Measurements from ENCODE around the gene MYMX. TPM values are rescaled to one million over a fixed set of nuclear protein-coding genes. Genes with fewer than 3 reads are reported as not detected.

The MYMX gene
- total RNA-seq, 2 experiments from 2014 or later = not detected

DNA sequence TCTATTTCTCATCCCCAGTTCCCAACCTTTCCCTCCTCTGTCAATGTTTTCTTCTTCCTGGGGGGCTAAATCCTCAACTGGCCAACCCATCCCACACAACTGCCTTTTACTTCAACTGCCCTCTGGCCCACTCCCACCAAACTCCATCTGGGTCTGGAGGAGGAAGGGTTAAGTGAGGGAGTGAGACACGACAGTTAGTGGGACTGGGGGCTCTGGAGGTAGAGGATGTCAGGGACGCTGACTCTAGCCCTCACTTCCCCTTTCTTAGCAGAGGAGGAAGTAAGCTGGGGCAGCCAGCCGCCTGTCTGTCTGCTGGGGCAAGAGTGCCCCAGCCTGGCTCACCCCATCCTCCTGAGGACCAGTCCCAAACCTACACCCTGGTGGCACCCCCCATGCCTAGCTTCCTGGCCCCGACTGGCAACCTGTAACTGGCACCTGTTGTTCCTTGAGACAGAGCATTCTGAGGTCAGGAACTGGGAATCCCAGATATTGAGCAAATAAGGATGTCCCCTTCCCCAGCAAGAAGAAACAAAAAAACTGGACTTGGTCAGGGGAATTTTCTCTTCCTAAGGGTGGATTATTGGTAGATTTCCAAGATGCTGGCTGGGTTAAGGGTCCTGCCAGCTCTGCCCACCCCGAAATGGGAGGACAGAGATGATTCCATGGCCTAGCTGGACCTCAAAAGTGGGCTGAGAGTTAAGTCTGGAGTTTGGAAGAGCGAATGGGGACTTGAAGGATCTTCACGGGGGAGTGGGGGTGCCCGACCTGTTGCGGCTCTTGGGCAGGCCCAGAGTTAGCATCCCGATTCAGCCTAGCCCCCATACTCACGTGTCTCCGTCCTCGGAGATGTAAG lies 47.7 kb downstream of the MYMX start:
- POLR2A ChIA-PET = interaction anchor here (0.7 to 3.6 kb wide), 4 partner anchors 9 to 48 kb away, joined by 3 to 50 read pairs (median 6); partner anchors contain the start of genes AARS2 and HSP90AB1
- CTCF ChIA-PET = interaction anchor here (0.7 to 6.0 kb wide), 10 partner anchors 10 to 168 kb away, joined by 3 to 64 read pairs (median 4); partner anchors contain the start of gene SLC29A1

DNA sequence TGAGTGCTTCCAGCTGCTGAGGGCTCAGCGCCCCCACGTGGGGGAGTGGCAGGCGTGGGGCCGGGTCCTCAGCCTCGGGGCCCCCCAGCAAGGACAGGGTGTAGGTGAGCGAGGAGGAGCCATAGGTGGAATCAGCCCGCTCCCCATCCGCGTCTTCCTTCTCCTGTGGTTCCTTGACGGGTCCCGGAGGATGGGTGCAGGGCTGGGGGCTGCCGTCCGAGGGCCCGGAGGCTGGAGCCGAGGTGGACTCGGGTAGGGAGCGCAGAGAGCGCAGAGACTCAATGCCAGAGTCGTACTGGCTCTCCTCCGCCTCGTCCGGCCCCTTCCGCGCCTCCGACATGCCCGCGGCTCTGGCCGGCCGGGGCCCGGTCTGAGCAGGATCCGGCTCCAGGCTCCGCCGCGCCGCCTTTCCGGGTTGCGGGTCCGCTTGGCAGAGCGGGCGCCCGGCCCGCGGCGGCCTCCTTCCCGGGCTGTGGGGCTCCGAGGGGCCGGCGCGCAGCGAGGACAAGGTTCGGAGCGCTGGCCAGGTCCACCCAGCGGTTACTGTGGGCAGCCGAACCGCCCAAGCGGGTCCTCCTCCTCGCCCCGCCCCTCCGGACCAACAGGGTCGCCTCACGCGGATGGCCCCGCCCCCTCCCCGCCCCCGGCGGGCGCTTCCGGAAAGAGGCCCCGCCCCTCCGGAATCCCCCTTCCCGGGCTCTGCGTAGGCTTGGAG lies 48.4 kb downstream of the MYMX start, which contains the start of gene NFKBIE:
NFKBIE (minus strand) TSS at position 545 of the 715 bp plus-strand sequence; CDS start at position 340, 205 bp downstream.
- POLR2A ChIA-PET = interaction anchor here (0.7 to 3.6 kb wide), 3 partner anchors 10 to 17 kb away, joined by 4 to 50 read pairs (median 9); partner anchors contain the start of gene HSP90AB1

GRCh38 chr6:44265722-44266233 lies 49.1 kb downstream of the MYMX start:
- POLR2A ChIA-PET = no interaction called here
- CTCF ChIA-PET = interaction anchor here (0.8 to 6.0 kb wide), 4 partner anchors 11 to 78 kb away, joined by 3 to 64 read pairs (median 16); partner anchors contain the start of gene SPATS1

More for the DNA sequence above, 48.4 kb downstream of the MYMX start, which contains the start of gene NFKBIE:
- CTCF ChIA-PET = interaction anchor here (0.8 to 6.0 kb wide), 7 partner anchors 11 to 71 kb away, joined by 3 to 64 read pairs (median 4); partner anchors contain the start of gene SLC29A1

GRCh38 chr6:44266347-44266746 lies 49.6 kb downstream of the MYMX start:
- CTCF ChIA-PET = interaction anchor here (0.6 to 6.0 kb wide), 6 partner anchors 9 to 792 kb away, joined by 3 to 64 read pairs (median 6); partner anchors contain the start of genes AARS2, SLC35B2 and SPATS1
- POLR2A ChIA-PET = interaction anchor here (0.7 kb wide), 1 partner anchor 20 kb away, joined by 8 read pairs; no protein-coding TSS in a partner anchor

GRCh38 chr6:44267252-44267651 lies 50.5 kb downstream of the MYMX start:
- ChIA-PET POLR2A (interaction anchor here (0.7 kb wide), 2 partner anchors 21 to 145 kb away, joined by 3 to 8 read pairs; no protein-coding TSS in a partner anchor), CTCF (interaction anchor here (0.7 to 6.0 kb wide), 10 partner anchors 10 to 76 kb away, joined by 3 to 64 read pairs (median 7); partner anchors contain the start of genes AARS2, SLC35B2 and SPATS1)

Other genes starting within 250 kb of the MYMX start
- 10 to 100 TPM; 53.1 to 54.5 TPM for gene MRPL14, start 89.5 kb upstream of the MYMX start, total RNA-seq
- 10 to 100 TPM; 16.0 to 17.8 TPM for gene TMEM63B, start 89.4 kb upstream of the MYMX start, total RNA-seq
- not detected for gene CAPN11, start 58.1 kb upstream of the MYMX start, total RNA-seq
- 100 to 1,000 TPM; 116 TPM for gene SLC29A1, start 6.7 kb downstream of the MYMX start, total RNA-seq
- gene HSP90AB1, start 30.2 kb downstream of the MYMX start, total RNA-seq = 1,000 to 10,000 TPM; 2,366 to 2,390 TPM
- gene SLC35B2, start 40.6 kb downstream of the MYMX start, total RNA-seq = 10 to 100 TPM; 32.5 to 32.6 TPM
- 10 to 100 TPM; 27.8 to 28.7 TPM for gene NFKBIE, start 48.6 kb downstream of the MYMX start, total RNA-seq
- not detected for gene TMEM151B, start 53.5 kb downstream of the MYMX start, total RNA-seq
- gene AARS2, start 96.4 kb downstream of the MYMX start, total RNA-seq = 10 to 100 TPM; 24.5 to 24.9 TPM
- gene SPATS1, start 125.7 kb downstream of the MYMX start, total RNA-seq = not detected
- 10 to 100 TPM; 28.2 to 28.5 TPM for gene CDC5L, start 170.8 kb downstream of the MYMX start, total RNA-seq